ENCODE measurements around the gene ZNF774. TPM values are rescaled to one million over a fixed set of nuclear protein-coding genes. Genes with fewer than 3 reads are reported as not detected.
"Not testable (repeated sequence)": the region's sequence is repeated elsewhere in the genome, so short reads cannot be mapped to it uniquely, and the experiment has no call there.

The ZNF774 gene
- total RNA-seq, 1 donor from 2014 or later: 5.6 TPM

DNA sequence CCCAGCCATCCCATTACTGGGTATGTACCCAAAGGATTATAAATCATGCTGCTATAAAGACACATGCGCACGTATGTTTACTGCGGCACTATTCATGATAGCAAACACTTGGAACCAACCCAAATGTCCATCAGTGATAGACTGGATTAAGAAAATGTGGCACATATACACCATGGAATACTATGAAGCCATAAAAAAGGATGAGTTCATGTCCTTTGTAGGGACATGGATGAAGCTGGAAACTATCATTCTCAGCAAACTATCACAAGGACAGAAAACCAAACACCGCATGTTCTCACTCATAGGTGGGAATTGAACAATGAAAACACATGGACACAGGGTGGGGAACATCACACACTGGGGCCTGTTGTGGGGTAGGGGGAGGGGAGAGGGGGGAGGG lies 58.2 kb downstream of the ZNF774 start:
- intact Hi-C loops (cut with DNase I); DNase-seq (ENCODE audit: low spot score): not testable (repeated sequence)

DNA sequence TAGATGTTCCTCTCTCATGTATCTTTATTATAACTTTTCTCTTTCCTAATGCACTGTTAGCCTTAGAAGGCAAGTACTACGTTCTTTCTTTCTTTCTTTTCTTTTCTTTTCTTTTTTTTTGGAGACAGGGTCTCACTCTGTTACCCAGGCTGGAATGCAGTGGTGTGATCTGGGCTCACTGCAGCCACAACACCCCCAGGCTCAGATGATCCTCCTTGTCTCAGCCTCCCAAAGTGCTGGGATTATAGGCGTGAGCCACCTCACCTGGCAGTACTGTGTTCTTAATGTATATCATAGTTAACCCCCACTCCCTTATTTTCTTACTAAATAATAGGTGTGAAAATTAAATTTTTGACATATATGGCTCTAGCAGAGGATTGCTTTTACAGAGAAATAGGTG lies 59.1 kb downstream of the ZNF774 start:
- intact Hi-C loops (cut with DNase I): no loop called here
- DNase-seq (ENCODE audit: low spot score): no peak

Other genes starting within 250 kb of the ZNF774 start
- gene IDH2, start 249.8 kb upstream of the ZNF774 start, total RNA-seq: 455 TPM
- gene SEMA4B, start 151.0 kb upstream of the ZNF774 start, total RNA-seq: 21.2 TPM
- gene CIB1, start 118.3 kb upstream of the ZNF774 start, total RNA-seq: 69.9 TPM
- 10.6 TPM for gene GDPGP1, start 118.1 kb upstream of the ZNF774 start, total RNA-seq
- 0.16 TPM for gene TTLL13, start 102.7 kb upstream of the ZNF774 start, total RNA-seq
- 111 TPM for gene NGRN, start 86.6 kb upstream of the ZNF774 start, total RNA-seq
- 45.6 TPM for gene IQGAP1, start 36.0 kb downstream of the ZNF774 start, total RNA-seq
- gene CRTC3, start 177.6 kb downstream of the ZNF774 start, total RNA-seq: 30.4 TPM

All from cardiac septum (tissue), 1 donor.